ENCODE results near the gene IQSEC1.

GRCh38 chr3:13052191-13052820, 20.9 kb downstream of the IQSEC1 start:
- TF ChIP-seq GATA2 (IDR thresholded peaks at IDR 0.05; ENCODE audit: low read depth, low read length) (no peak), GATA3 (IDR thresholded peaks at IDR 0.05; ENCODE audit: low read depth, low read length) (no peak)
